H1 (cell line): ENCODE measurements around the gene TIMP3. TPM values are rescaled to one million over a fixed set of nuclear protein-coding genes. Genes with fewer than 3 reads are reported as not detected.

Source experiments
- CHD2 ChIP-seq: IDR thresholded peaks from 2 replicates; pipeline ENCODE4 v1.6.1; 2012; ENCODE audit warnings: low read length, improper control_type of control experiment
- CHD7 ChIP-seq: fragments of 300-600 bp; sonication (generic); IDR thresholded peaks from 2 replicates; pipeline ENCODE4 v1.7.1; 2012; ENCODE audit warnings: low read length, moderate library complexity, mild to moderate bottlenecking, inconsistent platforms; ENCODE audit not compliant: insufficient replicate concordance
- GTF2F1 ChIP-seq: IDR thresholded peaks from 2 replicates; pipeline ENCODE4 v1.6.1; 2012; ENCODE audit warnings: low read depth, low read length, improper control_type of control experiment, borderline replicate concordance
- HDAC2 ChIP-seq, 2 experiments: fragments of 300-600 bp in 1 of 2; sonication (generic) in 1 of 2; IDR thresholded peaks; 2 replicates each; pipeline ENCODE4 v1.6.1; 2011 to 2012; ENCODE audit warnings: low read depth in 2 of 2, low read length in 2 of 2, mild to moderate bottlenecking in 2 of 2, moderate library complexity in 2 of 2, borderline replicate concordance in 1 of 2, inconsistent platforms in 1 of 2
- NRF1 ChIP-seq: IDR thresholded peaks from 2 replicates; pipeline ENCODE4 v1.6.1; 2011; ENCODE audit warnings: mild to moderate bottlenecking, low read depth, low read length, improper control_type of control experiment
- POU5F1 ChIP-seq: IDR thresholded peaks from 2 replicates; pipeline ENCODE4 v1.6.1; 2011; ENCODE audit warnings: low read depth, mild to moderate bottlenecking, low read length, moderate library complexity
- SAP30 ChIP-seq: fragments of 300-600 bp; sonication (generic); IDR thresholded peaks from 2 replicates; pipeline ENCODE4 v1.7.1; 2012; ENCODE audit warnings: low read length, moderate library complexity, mild to moderate bottlenecking, inconsistent platforms; ENCODE audit not compliant: insufficient read depth, insufficient replicate concordance
- SIRT6 ChIP-seq: IDR thresholded peaks from one replicate; pipeline ENCODE4 v1.7.1; 2012; ENCODE audit warnings: low read length, inconsistent platforms
- SP4 ChIP-seq: IDR thresholded peaks from 2 replicates; pipeline ENCODE4 v1.6.1; 2012; ENCODE audit warnings: low read length, inconsistent platforms
- SUZ12 ChIP-seq: fragments of 200-600 bp; sonication (generic); IDR thresholded peaks from 2 replicates; pipeline ENCODE4 v1.6.1; 2012; ENCODE audit warnings: mild to moderate bottlenecking, inconsistent platforms, low read length, moderate library complexity, mixed read lengths
- YY1 ChIP-seq: IDR thresholded peaks from 2 replicates; pipeline ENCODE4 v1.6.1; 2011; ENCODE audit warnings: low read depth, mild to moderate bottlenecking, low read length
- ZNF274 ChIP-seq: IDR thresholded peaks from 2 replicates; pipeline ENCODE4 v1.7.0; 2012; ENCODE audit warnings: low read length, borderline replicate concordance; ENCODE audit errors: extremely low read depth
- polyA plus RNA-seq, 7 experiments: library from polyadenylated mRNA; depleted of rRNA in 3 of 7; stranded (reverse) in 5 of 7; unstranded in 2 of 7; fragments of >200 nt in 5 of 7; fragments of 200-250 nt in 2 of 7; gene quantifications; 1 replicate in 5 of 7; 2 replicates in 1 of 7; 4 replicates in 1 of 7; pipeline versions ENCODE4 v1.2.1 to v1.2.3, GENCODE V29; 2011 to 2013; ENCODE audit warnings: missing spikeins in 2 of 7, mixed read lengths in 2 of 7
- total RNA-seq: library from RNA; stranded (reverse); fragmentation: NEBNext Ultra II Directional; extraction: Animal tissue kit (Norgen Biotek cat#: 25700); gene quantifications from 2 replicates; pipeline ENCODE4 v1.2.1, GENCODE V29; 2021

Gene TIMP3
- total and polyA plus RNA-seq, 2 of the 8 experiments (the other 6 are each of a cell fraction or from before 2014, with no cell fraction given): 1.3 to 4.7 TPM

GRCh38 chr22:32827049-32827602 is 25.6 kb downstream of the TIMP3 start (continued):
- TF ChIP-seq CHD7 (no peak), GTF2F1 (no peak), YY1 (no peak), POU5F1 (no peak), SP4 (no peak), NRF1 (no peak), SIRT6 (no peak), CHD2 (no peak), SUZ12 (no peak), ZNF274 (no peak), HDAC2 (IDR thresholded peaks at IDR 0.05; ENCODE audit: borderline replicate concordance in 1 of 2, low read depth in 2 of 2, low read length in 2 of 2) (no peak), SAP30 (no peak)
